Gastrocnemius medialis (tissue), 4 donors: Measurements from ENCODE around the gene TCF12.

Source experiments
- POLR2A ChIP-seq, 2 donors: fragments of 450-650 bp; IDR thresholded peaks; one replicate each; pipeline ENCODE4 v1.6.1; 2017; ENCODE audit warnings: antibody characterized with exemption in 2 of 2, mild to moderate bottlenecking in 2 of 2, moderate library complexity in 2 of 2
- TF ChIP-seq, protein P1 (sequence below), 5 experiments: fragments of 450-650 bp in 3 of 5; fragments of 200-600 bp in 2 of 5; sonication (generic) in 2 of 5; IDR thresholded peaks in 4 of 5; conservative IDR thresholded peaks in 1 of 5; 1 replicate in 4 of 5; 2 replicates in 1 of 5; pipeline ENCODE4 v1.5.1; 2016 to 2019; ENCODE audit warnings: antibody characterized with exemption in 5 of 5, mild to moderate bottlenecking in 3 of 5, moderate library complexity in 3 of 5

DNA sequence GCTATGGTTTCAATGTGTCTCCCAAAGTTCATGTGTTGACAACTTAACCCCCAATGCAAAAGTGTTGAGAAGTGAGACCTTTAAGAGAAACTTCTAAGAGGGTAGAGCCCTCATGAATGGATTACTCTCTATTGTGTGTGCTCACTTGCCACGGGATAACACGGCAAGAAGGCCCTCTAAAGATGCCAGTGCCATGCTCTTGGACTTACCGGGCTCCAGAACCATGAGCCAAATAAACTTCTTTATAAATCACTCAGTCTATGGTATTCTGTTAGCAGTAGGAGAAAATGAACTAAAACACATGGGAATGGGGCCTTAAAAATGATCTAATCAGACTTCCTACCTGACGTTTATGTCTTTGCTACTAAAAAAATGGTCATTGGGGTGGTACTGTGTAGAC, 2.6 kb upstream of the TCF12 start:
- TF ChIP-seq, protein P1, sequence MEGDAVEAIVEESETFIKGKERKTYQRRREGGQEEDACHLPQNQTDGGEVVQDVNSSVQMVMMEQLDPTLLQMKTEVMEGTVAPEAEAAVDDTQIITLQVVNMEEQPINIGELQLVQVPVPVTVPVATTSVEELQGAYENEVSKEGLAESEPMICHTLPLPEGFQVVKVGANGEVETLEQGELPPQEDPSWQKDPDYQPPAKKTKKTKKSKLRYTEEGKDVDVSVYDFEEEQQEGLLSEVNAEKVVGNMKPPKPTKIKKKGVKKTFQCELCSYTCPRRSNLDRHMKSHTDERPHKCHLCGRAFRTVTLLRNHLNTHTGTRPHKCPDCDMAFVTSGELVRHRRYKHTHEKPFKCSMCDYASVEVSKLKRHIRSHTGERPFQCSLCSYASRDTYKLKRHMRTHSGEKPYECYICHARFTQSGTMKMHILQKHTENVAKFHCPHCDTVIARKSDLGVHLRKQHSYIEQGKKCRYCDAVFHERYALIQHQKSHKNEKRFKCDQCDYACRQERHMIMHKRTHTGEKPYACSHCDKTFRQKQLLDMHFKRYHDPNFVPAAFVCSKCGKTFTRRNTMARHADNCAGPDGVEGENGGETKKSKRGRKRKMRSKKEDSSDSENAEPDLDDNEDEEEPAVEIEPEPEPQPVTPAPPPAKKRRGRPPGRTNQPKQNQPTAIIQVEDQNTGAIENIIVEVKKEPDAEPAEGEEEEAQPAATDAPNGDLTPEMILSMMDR (IDR thresholded peaks at IDR 0.05 in 4 of 5, conservative IDR thresholded peaks at IDR 0.05 in 1 of 5): no peak
- TF ChIP-seq POLR2A (IDR thresholded peaks at IDR 0.05): no peak
